ENCODE results near the gene SDHB.
"Not testable (repeated sequence)": the region's sequence is repeated elsewhere in the genome, so short reads cannot be mapped to it uniquely, and the experiment has no call there.

Gene SDHB

DNA sequence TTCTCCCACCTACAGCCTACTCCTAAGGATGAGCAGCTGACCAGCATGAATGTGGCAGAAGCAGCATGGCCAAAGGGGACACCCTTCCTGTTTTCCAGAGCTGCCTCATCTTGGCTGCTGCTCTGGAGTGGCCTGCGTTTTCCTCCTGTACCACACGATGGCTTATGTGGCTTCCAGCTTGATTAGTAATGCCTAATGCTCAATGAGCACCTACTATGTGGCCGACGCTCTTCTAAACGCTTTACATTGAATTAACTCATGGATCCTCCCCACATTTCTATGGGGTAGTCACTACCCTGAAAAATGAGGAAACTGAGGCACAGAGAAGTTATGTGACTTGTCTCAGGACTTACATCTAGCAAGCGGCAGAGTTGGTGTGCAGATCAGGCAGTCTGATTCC is 18.0 kb upstream of the SDHB start:
- no peak for DNase-seq

- no peak for DNase-seq
Measured at GRCh38 chr1:17070163-17070525, 16.3 kb upstream of the SDHB start.

- no peak for DNase-seq
Measured at GRCh38 chr1:17069452-17070162, 15.8 kb upstream of the SDHB start.

DNA sequence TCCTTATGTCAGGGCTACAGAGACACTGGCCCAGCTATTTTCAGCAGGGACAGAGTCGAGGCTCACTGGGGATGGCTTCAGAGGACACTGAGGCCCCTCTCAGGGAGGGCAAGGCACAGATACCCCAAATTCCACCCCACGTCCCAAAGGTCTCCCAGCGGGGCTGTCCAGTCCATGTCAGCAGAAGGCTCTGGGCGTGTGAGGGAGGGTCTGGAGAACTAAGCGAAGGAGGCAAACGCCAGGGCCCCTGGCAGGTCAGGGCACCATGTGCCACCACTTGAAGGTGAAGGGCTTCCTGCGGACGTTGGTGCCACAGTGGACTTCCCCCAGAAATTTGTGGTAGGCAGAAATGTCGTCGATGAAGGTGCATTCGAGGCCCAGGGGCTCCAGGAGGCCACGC is 15.0 kb upstream of the SDHB start:
- no peak for DNase-seq

DNA sequence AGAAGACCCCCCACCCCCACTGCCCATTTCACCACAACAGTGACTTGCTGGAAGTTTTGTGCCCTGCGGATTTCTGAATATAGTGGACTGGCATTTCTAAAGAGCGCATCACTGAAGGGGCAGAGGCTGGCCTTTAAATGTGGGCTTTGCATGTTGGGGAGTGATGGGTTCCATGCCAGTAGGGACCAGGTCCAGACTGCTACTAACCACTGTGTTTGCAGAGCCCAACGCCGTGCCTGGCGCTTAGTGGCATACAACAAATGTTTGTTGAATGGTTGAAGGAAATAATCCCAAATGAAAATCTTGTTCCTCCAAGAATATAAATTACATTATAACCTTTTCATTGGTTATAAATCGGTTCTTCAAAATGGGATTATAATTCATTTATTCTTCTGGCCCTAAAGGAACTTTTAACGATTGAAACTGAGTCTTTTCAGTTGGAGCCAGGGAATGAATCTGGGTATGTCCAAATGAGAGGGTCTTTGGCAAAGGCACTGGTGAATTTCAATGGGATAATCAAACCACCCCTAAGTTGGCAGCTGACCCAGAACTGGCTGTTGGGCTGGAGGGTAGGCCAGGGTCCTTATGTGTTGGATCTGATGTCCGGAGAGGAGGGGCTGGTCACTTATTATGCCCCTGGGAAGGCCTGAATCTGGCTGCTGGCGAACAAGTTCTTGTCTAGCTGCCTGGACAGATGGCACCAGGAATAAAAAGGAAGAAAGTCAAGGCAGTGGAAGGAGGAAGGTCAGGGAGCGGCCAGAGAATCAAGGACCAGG is 13.8 kb upstream of the SDHB start:
- no peak for DNase-seq

DNA sequence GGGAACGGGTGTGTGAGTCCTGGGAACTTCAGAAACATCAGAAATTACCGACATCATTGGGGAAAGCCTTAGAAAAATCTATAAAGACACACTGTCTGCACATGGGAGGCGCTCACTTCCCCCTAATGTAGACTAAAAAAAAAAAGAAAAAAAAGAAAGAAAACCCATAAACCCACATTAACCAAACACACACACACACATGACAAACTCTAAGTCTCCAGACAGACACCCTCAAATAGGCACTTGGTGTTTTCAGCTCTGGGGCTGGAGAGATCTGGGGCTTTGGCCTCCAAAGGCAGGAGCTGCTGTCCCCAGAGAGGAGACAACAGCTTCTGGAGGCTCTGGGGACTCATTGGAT is 13.2 kb upstream of the SDHB start:
- DNase-seq = peak; percentile 34

- DNase-seq = peak; percentile 69
Measured at GRCh38 chr1:17066361-17067068, 12.7 kb upstream of the SDHB start.

GRCh38 chr1:17065666-17066065 is 11.8 kb upstream of the SDHB start:
- peak; percentile 80 for DNase-seq

DNA sequence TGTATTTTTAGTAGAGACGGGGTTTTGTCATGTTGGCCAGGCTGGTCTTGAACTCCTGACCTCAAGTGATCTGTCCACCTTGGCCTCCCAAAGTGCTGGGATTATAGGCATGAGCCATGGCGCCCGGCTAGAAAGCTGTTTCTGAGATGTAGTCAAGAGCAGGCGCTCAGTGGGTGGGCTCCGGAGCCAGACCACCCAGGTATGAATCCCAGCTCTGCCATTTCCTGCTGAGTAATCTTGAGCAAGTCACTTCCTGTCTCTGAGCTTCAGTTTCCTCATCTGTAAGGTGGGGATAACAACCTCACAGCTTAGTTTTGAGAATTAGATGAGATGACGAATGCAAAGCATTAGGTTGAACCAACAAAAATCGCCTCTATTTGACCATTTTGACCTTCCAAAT is 8.9 kb upstream of the SDHB start:
- DNase-seq = not testable (repeated sequence)

DNA sequence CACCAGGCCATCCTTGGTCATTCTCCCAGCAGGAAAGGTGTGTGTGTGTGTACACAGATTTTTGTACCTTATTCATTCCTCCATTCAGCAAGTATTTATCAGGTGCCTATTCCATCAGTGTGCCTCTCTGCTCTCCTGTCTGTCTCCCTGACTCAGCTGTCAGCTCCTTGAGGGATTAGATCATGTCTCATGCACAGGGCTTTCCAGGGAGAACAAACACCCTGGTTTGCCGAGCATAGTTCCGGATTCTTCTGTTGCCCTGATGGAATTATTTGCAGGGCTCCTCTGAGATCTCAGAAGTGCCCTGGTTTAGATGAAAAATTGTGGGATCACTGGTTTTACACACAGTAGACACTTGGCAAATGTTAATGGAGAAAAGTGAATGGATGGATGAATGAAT is 8.1 kb upstream of the SDHB start:
- no peak for DNase-seq

DNA sequence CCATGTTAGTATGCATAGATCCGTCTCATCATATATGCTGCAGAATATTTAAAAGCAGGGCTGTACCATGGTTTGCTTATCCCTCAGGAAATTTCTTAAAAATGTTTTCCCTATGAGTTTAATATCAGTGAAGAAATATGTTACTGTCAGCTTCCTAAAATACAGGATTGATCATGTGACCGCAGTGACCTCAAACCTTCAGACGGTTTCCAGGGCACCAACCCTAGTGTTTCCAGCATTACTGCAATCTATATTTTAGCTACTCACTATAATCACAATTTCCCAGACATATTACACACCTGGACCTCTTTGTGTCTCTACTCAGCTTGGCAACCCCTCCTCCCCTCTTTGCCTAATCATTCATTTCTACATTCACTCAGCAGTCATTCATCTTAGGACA is 7.7 kb upstream of the SDHB start:
- peak; percentile 74 for DNase-seq

- DNase-seq = peak; percentile 82
Measured at GRCh38 chr1:17060306-17060749, 6.5 kb upstream of the SDHB start.

DNA sequence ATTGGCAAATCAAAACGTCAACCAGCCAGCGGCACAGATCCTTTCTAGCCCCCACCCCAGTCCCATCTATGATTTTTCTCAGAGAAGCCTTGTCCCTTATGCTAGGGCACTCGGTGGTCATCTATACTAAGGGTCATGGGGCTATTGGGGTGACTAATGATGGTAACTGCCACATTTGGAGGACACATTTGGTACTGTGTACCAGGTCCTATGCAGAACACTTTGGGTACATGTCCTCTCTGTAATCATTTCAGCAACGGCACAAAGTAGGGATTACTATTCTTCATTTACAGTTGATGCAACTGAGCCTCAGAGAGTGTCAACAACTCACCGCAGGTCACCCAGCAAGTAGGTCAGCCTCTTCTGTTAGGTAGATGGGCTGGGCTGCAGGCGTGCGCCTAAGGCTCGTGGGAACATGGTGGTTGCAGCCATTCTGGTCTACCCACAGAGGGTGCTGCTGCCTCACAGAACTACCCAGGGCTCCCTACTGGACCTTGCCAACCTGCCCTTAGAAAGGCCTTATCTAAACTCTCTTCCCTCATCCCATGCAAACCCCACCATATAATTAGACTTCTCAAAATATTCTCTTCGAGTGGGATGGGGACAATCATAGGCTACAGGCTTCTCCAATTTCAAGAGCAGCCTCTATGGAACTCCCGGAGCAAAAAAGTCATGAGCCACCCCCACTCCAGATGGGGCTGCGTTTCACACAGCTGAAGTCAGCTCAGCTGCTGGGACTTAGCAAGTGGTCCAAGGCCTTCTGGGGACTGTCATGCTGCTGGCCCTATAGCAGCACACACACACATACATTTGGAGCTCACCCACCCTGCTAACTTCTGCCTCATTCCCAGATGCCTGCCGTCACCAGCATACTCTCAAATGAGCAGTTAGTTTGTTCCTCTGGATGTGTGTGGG is 5.8 kb upstream of the SDHB start:
- peak; percentile 74 for DNase-seq

- no peak for DNase-seq
Measured at GRCh38 chr1:17056551-17056950, 2.7 kb upstream of the SDHB start.

- DNase-seq = no peak
Measured at GRCh38 chr1:17055801-17056200, 2.0 kb upstream of the SDHB start.

- DNase-seq = no peak
Measured at GRCh38 chr1:17053086-17053684, 647 bp downstream of the SDHB start.

DNA sequence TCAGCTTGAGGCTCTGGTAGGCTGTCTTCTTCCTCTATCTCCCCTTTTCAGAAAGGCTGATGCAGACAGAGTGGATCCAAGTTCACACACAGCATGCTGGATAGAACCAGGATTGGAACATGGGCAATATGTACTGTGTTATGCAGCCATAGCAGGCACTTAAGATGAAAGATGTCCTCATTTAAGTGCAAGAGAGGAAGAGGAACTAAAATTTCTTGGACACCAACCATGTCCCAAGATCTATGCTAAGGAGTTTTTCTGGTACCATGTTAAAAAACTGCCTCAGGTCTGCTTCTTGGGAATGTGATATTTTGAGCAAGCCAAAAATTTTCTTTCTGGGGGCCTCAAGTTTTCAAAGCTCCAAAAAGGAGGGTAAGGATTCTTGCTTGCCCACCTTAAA is 1.2 kb downstream of the SDHB start:
- peak; percentile 49 for DNase-seq

- DNase-seq = no peak
Measured at GRCh38 chr1:17052038-17052437, 1.8 kb downstream of the SDHB start.

GRCh38 chr1:17047924-17048323 is 5.9 kb downstream of the SDHB start:
- no peak for DNase-seq

DNA sequence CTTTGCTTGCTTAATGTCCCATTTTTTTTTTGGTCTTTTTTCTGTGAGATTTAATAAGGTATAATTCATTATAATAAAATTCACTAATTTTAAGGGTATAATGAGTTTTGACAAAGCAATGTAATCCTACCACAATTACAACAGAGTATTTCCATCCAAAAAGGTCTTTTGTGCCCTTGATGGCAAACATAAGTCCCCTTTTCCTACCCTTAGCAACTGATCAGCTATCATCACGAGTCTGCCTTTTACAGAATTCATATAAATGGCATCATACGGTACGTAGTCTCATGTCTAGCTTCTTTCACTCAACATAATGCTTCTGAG is 7.5 kb downstream of the SDHB start:
- DNase-seq = no peak

GRCh38 chr1:17045634-17046333 is 8.0 kb downstream of the SDHB start:
- peak; percentile 76 for DNase-seq

DNA sequence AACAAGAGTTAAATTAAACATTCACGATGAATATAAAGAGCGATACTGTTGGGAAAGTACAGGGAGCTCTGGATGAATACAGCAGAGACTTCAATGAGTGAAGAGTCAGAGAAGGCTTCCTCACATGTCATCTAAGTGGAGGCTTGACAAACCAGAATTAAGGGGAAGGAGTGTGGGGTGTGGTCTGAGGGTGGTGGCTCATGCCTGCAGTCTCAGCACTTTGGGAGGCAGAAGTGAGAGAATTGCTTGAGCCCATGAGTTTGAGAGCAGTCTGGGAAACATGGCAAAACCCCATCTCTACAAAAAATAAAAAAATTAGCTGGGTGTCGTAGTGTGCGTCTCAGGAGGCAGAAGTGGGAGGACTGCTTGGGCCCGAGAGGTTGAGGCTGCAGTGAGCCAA is 8.7 kb downstream of the SDHB start:
- peak; percentile 92 for DNase-seq
